ENCODE results near the gene PKIB. TPM values are rescaled to one million over a fixed set of nuclear protein-coding genes. Genes with fewer than 3 reads are reported as not detected.

The PKIB gene, protein sequence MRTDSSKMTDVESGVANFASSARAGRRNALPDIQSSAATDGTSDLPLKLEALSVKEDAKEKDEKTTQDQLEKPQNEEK
- total RNA-seq (1 to 10 TPM in 3 of 7 donors, under 1 TPM in 3, not detected in 1; 0.36 to 2.7 (median 1.1) TPM), polyA plus RNA-seq (under 1 TPM; 0.97 to 0.99 TPM)
- long read RNA-seq, donor 1 = 0 reads
- long read RNA-seq, donor 2 = 0 reads
- long read RNA-seq, donor 3, partial matches to known transcripts = 0 of 2 reads
- long read RNA-seq, donor 3, other reads (novel, unspliced or antisense) = 0 of 2 reads

DNA sequence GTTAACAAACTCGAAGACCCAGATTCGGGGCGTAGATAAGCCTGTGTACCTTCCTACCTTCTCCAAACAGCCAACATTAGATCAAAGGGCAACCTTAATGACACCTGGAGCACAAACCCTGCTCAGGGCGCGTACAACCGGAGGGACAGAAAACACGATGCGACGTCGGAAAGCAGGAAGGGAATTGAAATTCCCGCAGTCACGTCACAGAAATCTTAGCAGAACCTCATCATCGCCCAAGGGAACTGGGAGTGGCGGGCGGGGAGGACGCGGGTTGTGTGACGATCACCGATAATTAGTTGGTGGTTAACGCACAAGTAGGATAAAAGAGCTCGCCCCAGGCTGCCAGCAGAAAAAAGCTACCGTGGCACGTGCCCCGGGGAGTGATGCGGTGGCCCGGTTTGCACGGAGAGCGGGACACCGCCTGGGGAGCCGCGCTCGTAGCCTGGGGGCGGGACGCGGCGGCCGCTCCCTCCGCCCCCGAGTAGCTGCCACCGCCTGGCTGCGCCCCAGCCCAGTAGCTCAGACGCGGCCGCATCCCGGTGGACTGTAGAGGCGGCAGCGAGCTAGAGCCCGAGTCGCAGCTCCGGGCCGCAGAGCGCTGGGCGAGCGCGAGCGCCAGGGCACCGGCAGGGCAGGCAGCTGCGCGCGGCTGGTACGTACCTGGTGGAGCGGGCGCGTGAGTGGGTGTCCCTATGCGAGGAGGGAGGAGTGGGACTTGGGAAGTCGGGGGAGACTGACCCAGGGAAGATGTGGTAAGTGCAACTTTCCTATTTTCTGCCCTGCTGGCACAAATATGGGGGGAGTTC, at the start of gene PKIB:
Gene PKIB (plus strand): TSS at position 525 of the 809 bp plus-strand sequence. CDS start 107,390 bp downstream, outside the sequence.
- no peaks in the 10 kb centered on the region for H3K9me3 ChIP-seq
- H3K4me1 ChIP-seq (ENCODE audit: insufficient read depth) = peaks cover 8% of the 10 kb centered on the region
- 0 to 2% (median 1%) methylated on average over 61 to 66 of the region's 66 CpGs for WGBS, 3 donors
- H3K27ac ChIP-seq = no peak within 1 kb of the TSS
- H3K4me3 ChIP-seq = peak within 1 kb of the TSS; percentile 39
- TF ChIP-seq POLR2A (IDR thresholded peaks at IDR 0.05) (no peak), EP300 (IDR thresholded peaks at IDR 0.05) (no peak)
- TF ChIP-seq, protein P1, sequence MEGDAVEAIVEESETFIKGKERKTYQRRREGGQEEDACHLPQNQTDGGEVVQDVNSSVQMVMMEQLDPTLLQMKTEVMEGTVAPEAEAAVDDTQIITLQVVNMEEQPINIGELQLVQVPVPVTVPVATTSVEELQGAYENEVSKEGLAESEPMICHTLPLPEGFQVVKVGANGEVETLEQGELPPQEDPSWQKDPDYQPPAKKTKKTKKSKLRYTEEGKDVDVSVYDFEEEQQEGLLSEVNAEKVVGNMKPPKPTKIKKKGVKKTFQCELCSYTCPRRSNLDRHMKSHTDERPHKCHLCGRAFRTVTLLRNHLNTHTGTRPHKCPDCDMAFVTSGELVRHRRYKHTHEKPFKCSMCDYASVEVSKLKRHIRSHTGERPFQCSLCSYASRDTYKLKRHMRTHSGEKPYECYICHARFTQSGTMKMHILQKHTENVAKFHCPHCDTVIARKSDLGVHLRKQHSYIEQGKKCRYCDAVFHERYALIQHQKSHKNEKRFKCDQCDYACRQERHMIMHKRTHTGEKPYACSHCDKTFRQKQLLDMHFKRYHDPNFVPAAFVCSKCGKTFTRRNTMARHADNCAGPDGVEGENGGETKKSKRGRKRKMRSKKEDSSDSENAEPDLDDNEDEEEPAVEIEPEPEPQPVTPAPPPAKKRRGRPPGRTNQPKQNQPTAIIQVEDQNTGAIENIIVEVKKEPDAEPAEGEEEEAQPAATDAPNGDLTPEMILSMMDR (IDR thresholded peaks at IDR 0.05) = no peak
- H3K27me3 ChIP-seq = no peaks in the 10 kb centered on the region
- H3K36me3 ChIP-seq = no peaks in the 10 kb centered on the region
- DNase-seq = peak; percentile 13 to 37 (median 25)
- intact Hi-C loops (cut with DNase I) = no loop called here

DNA sequence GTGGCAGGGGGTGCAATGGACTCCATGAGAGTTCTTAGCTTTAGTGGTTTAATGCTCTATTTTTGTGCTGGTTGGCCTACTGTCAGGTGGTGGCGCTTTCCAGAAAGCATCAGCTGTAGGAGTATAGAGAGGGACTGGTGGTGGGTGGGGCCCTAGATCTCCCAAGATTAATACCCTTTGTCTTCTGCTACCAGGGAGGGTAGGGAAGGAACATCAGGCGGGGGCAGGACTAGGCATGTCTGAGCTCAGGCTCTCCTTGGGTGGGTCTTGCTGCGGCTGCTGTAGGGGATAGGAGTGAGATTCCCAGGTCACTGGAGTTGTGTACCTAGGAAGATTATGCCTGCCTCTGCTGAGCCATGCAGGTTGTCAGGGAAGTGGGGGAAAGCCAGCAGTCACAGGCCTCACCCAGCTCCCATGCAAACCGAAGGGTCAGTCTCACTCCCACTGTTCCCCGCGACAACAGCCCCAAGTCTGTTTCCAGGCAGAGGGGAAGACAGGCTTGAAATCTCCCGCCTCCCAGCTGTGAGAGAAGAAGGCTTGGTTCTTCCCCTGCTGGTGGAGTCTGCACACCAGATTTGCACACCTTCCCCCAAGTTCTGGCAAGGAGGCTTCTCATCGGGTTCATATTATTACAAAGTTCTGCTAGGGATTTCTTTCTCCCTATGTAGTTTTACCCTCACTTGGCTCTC, 46.7 kb upstream of the PKIB start:
- H3K27ac ChIP-seq = no peak overlapping the region
- no peaks in the 10 kb centered on the region for H3K4me1 ChIP-seq (ENCODE audit: insufficient read depth)
- no peaks in the 10 kb centered on the region for H3K36me3 ChIP-seq
- WGBS, 3 donors = 87 to 88% (median 87%) methylated on average over 8 of the region's 8 CpGs
- no peaks in the 10 kb centered on the region for H3K9me3 ChIP-seq
- intact Hi-C loops (cut with DNase I) = no loop called here
- DNase-seq = no peak
- no peak overlapping the region for H3K4me3 ChIP-seq
- H3K27me3 ChIP-seq = no peaks in the 10 kb centered on the region
- TF ChIP-seq, protein P1 (IDR thresholded peaks at IDR 0.05) = no peak

DNA sequence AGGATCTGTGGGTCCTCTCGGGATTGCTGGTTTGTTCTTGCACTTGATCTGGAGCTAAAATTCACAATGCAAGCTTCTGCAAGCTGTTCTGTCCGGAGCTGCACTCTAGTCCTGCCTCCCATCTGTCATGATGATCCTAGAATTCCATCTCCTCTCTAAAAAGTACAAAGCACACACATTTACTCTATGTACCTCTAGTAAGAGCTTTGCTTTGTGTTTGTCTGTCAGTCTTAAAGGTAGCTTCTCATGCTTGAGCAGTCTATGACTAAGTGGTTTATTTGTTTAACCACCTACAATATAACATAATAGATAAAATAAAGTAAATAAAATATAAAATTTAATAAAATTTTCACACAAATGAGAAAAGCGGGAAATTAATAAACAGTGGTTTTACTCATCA, 46.0 kb upstream of the PKIB start:
- Histone ChIP-seq H3K4me3 (no peak overlapping the region), H3K27ac (no peak overlapping the region), H3K27me3 (no peaks in the 10 kb centered on the region), H3K4me1 (ENCODE audit: insufficient read depth) (no peaks in the 10 kb centered on the region), H3K9me3 (no peaks in the 10 kb centered on the region), H3K36me3 (no peaks in the 10 kb centered on the region)
- WGBS, 3 donors = 80 to 88% (median 85%) methylated on average over 3 of the region's 3 CpGs
- intact Hi-C loops (cut with DNase I) = no loop called here
- TF ChIP-seq, protein P1 (IDR thresholded peaks at IDR 0.05) = no peak
- TF ChIP-seq EP300 (IDR thresholded peaks at IDR 0.05) (no peak), POLR2A (IDR thresholded peaks at IDR 0.05) (no peak)
- no peak for DNase-seq

DNA sequence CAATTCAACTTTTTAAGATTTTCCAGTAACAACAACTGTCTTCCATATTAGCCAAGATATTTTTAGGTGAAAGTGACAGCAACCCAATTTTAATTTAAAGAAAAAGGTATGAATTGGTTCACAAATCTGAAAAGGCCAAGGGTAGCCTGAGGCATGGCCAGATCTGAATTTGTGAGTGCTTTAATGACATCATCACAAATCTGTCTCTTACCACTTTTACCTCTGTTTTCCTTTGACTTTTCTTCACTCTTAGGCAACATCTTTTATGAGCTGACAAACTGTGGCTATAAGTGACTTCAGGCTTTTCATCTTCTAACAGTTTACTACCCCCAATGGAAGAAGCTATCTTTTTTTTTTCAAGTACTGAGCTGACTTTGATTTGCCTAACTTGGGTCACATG, 44.5 kb upstream of the PKIB start:
- no peak for DNase-seq
- intact Hi-C loops (cut with DNase I) = no loop called here
- Histone ChIP-seq H3K36me3 (no peaks in the 10 kb centered on the region), H3K27ac (no peak overlapping the region), H3K4me1 (ENCODE audit: insufficient read depth) (no peaks in the 10 kb centered on the region), H3K4me3 (no peak overlapping the region), H3K9me3 (no peaks in the 10 kb centered on the region), H3K27me3 (no peaks in the 10 kb centered on the region)
- TF ChIP-seq EP300 (IDR thresholded peaks at IDR 0.05) (no peak), POLR2A (IDR thresholded peaks at IDR 0.05) (no peak)
- TF ChIP-seq, protein P1 (IDR thresholded peaks at IDR 0.05) = no peak

Data from ovary (tissue), 10 donors.